HL-60/S4 (cell line): ENCODE results near the gene PALLD.

Experiments used
- in situ Hi-C: fragments of 300-500 bp; cut with MboI; formaldehyde crosslinking; loops from 2 replicates; pipeline ENCODE4 v1.14.3; 2022; ENCODE audit warnings: low sequenced_read_pairs

The PALLD gene

DNA sequence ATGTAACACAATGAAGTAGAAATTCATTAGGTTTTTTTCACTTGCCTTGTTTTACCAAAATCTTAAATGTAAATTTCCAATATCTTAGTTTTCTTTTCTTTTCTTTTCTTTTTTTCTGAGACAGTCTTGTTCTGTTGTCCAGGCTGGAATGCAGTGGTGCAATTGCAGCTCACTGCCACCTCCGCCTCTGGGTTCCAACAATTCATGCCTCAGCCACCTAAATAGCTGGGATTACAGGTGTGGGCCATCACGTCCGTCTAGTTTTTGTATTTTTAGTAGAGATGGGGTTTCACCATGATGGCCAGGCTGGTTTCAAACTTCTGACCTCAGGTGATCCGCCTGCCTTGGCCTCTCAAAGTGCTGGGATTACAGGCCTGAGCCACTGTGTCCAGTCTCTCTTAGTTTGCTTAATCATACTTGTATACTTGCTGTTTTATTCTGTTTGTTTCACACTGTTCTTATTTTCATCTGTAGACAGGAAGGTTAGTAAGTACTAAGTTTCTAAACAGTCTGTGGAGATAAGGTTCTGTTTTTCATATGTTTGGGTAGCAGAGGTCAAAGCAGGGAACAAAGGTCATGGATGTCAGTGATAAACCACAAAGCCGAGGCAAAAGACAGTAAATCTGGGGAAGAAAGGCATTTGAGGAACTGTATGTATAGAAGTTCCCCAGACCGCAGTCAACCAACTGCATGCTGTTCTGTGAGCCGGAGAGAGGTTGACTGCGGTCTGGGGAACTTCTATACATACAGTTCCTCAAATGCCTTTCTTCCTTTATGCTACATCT lies 384.2 kb downstream of the PALLD start:
- in situ Hi-C loops: no loop called here

DNA sequence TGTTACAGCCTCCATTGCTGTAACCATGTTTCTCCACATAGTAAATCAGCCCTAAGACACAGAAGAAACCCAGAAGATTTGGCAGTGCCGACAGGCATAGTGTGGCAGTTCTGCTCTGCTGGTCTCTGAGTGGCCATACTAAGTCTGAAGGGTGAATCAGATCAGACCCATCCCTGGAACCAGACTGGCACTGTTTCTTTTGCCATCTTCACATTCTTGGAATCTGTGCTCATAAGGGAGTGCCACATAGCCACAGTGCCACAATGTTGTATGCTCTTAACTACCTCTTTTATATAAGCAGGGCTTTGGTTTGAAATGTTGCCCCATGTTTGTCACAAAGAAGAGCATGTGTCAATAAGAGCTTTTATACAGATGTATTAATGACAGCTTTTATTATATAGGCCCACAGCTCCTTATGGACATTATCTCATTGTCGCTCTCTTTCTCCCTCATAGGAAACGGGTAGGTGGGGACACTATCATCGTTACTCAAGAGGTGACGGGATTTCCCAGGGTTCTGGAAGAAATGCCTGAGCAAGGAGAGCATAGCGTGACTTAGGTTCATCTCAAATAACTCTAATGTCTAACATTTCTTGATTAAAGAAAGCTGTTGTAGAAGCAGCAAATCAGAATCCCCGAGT lies 385.0 kb downstream of the PALLD start:
- in situ Hi-C loops: no loop called here

DNA sequence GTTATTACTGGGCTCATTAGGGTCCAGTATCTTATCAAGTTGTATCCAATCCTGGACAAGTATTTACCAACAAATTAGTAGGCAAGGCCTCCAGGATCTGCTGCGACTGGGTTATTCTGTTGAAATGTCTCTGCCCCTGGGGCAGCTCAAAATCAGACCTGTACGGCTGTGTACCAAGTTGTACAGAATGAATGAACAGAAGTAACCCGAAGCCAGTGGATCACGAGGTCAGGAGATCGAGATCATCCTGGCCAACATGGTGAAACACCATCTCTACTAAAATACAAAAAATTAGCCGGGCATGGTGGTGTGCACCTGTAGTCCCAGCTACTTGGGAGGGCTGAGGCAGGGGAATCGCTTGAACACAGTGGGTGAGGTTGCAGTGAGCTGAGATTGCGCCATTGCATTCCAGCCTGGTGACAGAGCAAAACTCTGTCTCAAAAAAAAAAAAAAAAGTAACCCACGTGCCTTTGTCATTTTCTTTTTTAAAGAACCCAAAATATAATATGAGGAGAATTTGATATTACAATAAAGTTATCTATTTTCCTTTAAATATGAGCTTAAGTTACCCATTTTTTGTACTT lies 385.9 kb downstream of the PALLD start:
- in situ Hi-C loops: no loop called here

DNA sequence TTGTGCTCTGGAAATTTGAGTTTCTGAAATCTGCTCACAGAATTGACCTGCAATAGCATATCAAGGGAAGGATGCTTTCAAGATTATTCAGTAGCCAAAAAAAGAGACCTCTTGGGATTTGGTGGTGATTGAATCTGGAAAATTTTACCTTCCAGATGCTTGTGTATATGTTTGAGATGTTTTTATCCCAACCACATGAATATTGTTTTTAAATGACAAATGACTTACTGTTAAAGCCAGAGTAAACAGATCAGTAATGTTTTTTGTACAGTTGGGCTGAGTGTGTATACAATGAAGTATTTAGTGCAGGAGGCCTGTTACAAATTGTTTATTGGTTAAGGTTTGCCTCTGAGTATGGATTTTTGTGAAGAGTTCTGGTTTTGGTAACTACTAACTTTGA lies 386.7 kb downstream of the PALLD start:
- in situ Hi-C loops: no loop called here

DNA sequence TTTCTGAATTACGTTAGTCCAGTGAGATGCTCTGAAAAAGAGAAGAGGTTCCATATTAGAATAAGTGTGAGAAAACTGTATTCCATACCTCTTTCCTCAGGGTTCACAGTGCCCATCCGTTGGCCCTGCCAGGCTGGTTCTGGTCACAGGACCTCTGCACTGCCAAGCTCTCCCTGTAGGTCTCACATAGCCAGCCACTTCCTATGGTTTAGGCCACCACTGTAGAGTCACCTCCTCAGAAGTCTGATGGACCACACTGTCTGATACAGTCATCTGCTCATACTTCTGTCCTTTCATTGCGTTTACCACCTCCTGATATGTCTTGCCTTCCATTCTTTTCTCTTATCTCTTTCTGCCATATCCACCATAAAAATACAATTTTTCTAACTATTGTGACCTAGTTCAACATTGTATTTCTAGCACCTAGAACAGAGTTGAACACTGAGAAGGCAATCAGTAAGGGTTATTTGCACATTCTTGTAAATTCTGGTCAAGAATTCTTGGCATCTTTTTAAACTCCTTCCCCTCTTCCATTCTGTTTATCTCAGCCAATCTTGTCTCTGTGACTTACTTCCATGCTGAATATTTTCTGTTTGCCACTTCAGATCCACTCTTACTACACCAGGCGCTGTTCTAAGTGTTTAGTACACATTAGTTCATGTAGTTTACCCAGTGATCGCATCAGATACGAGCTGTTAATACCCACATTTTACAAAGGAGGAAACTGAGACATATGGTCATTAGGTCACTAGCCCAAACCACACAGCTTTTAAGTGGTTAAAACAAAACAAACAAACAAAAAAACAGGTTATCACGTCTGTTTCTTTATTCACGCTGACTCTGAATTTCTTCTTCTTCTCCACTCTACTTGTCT lies 387.6 kb downstream of the PALLD start:
- in situ Hi-C loops: no loop called here

DNA sequence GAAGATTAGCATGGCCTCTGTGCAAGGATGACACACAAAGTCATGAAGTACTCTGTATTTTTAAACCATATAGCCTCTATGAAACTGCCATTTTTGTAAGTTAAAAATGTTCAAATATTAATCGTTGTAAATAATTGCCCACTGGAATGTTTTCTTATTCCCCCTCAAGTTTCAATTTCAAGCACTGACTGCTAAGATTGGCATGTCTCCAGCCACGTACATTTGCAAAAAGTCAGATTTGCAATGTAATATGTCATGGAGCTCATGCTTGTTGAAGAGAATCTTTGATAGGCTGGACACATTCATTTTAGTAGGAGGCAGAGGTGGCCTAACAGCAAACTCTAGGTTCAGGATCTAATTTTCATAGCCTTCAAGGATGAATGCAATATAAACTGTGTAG lies 388.5 kb downstream of the PALLD start:
- in situ Hi-C loops: no loop called here

DNA sequence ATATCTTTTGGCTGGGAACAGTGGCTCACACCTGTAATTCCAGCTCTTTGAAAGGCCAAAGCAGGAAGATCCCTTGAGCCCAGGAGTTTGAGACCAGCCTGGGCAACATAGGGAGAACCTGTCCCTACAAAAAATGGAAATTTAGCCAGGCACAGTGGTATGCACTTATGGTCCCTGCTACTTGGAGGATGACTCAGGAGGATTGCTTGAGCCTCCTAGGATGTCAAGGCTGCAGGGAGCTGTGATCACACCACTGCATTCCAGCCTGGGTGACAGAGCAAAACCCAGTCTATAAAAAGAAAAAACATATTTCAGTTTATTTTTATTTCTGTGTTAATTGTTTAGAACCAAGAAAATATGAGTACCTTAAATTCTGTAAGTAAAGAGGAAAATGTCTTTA lies 389.5 kb downstream of the PALLD start:
- in situ Hi-C loops: no loop called here

DNA sequence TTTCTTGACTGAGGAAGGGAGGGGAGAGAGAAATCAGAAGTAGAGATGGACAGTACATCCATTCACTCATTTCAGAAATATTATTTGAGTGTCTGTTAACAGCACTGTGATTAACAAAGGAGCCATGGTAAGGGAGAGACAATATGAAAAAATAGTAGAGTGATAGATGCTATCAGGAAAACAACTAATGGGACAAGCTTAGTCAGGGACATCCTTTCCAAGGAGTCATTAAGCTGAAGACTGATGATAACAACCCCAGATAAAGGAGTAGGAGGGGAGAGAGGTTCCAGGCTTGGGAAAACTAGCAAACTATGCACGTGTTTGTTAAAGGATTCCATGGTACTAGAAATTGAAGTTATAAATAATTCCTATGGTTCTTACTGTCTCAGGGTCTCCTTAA lies 391.0 kb downstream of the PALLD start:
- in situ Hi-C loops: no loop called here

DNA sequence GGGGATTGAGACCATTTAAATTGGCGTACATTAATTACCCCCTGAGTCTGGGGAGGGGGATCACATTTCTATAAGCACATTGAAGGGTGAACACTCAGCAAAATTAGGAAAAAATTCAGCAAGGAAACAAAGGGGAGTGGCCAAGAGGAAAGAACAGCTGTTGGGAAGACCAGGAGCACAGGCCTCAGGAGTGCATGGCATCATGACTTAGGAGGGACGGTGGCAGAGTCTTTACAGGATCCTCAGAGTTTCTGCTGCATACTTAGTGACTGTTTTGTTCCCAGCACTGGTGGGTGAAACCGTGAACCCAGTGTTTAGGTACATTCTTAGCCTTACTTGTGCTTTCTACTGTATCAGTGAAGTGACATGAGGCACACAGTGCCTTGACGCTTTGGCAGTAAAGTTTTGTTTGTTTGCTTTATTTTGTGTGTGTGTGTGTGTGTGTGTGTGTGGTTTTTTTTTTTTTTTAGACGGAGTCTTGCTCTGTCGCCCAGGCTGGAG lies 391.9 kb downstream of the PALLD start:
- in situ Hi-C loops: no loop called here

DNA sequence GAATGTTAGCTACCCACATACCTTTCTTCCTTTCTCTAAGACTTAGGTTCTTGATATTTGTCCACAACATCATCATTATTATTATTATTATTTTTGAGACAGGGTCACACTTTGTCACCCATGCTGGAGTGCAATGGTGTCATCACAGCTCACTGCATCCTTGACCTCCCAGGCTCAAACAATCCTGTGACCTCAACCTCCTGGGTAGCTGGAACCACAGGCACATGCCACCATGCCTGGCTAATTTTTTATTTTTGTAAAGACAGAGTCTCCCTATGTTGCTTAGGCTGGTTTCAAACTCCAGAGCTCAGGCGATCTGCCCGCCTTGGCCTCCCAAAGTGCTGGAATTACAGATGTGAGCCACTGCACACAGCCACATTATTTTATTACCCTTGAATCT lies 394.2 kb downstream of the PALLD start:
- in situ Hi-C loops: no loop called here

DNA sequence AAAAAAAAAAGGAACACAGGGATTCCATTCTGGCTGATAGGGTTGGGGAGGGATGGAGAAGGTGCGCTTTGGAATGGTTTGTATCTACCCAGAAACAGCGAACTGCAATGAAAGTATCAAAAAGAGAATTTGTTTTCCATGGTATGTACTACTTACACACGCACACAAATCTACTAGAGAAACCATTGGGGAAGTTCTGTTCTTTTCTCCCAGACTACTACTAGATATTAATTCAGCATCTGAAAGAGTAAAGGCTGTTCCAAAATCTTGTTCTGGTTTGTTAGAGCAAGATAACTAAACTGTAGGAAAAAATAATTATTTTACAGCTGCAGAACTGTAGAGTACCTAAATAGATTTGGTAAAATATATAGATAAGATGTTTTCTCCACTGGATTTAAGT lies 394.8 kb downstream of the PALLD start:
- in situ Hi-C loops: no loop called here

DNA sequence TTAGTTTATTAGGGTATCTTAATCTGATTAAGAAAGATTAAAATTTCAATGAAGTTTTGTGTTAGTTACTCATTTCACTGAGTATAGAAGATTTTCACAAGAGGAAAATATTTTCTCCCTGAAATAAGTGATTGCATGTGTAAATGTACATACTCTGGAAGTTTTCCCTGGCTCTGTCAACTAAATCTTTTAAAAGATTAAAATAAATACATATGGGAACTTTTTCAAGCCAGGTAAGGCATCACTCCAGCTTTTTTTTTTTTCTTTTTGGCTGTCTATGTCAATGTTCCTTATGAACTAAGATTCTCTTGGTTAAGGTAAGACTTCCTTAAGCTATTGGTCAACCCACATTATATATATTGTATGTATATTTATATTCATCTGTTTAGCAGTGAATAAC lies 395.6 kb downstream of the PALLD start:
- in situ Hi-C loops: no loop called here

DNA sequence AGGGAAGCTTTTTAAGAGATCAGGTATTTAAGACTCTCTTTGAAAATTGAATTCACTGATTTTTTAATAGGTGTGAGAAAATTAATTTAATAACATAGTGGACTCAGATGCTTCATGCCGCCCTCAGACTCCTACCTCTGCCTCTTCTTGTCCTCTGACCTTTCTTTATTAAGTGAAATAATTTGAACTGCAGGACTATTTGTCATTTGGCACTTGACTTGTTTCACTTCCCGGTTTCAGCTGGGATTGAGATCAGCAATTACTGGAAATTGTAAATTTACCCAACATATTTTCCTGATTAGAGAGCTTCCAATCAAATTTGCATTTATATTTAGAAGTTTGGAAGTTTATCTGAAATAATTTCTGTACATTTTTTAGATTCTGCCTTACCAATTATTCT lies 396.4 kb downstream of the PALLD start:
- in situ Hi-C loops: no loop called here

DNA sequence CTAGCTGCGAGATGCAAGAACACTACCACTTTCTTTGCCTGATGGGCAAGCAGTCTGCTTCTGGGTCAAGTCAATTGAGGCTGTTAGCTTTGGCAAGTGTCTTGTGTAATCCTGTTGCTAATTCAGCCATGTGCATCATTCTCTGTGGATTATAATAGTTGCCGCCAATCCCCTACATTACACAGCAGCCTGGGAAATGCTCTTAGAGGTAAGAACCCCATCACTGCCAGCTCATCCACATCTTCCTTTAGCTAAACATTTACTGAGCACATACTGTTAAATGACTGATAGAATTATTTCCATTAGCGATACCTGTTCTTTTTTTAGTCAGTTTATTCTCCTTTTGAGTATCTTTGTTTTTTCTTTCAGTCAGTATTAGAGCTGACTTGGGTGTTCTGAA lies 397.0 kb downstream of the PALLD start:
- in situ Hi-C loops: no loop called here

DNA sequence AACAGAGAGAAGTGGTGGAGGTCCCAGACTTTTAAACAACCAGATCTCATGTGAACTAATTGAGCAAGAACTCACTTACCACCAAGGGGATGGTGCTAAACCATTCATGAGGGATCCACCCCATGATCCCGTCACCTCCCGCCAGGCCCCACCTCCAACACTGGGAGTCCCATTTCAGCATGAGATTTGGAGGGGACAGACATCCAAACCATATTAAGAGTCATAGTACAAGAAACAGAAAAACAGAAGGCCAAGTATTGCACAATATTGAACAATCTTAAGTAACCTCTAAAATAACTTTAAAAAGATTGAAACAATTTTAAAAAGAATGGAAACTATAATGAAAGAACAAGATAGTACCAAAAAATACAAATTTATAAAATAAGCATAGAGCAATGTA lies 403.2 kb downstream of the PALLD start:
- in situ Hi-C loops: loop anchor here (25.0 kb wide), 1 partner anchor 713 kb away; no protein-coding TSS in a partner anchor

DNA sequence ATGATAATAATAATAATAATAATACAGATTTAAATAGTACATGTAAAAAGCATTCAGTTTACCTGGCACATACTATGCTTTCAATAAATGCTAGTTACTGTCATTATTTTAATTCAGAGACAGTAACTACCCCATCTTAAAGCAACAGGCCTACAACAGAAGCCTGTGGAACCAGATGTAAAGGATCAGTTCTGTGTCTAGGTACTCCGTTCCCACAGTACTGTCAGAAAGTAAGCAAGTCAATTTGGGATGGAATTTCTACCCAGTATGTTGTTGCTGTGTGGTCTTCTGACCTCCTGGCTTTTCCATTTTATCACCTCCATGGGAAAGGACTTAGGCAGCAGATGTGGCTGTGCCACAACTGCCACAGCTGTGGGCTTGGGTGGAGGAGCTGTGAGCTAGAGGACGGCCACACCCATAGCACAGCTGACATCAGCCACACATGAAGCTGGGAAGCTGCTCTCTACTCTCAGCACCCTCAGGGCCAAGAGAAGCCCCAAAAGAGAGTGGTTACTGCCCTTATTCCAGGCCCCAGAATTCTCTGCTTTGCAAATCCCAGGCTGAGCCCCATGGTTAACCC lies 410.4 kb downstream of the PALLD start:
- in situ Hi-C loops: loop anchor here (25.0 kb wide), 1 partner anchor 720 kb away; no protein-coding TSS in a partner anchor

DNA sequence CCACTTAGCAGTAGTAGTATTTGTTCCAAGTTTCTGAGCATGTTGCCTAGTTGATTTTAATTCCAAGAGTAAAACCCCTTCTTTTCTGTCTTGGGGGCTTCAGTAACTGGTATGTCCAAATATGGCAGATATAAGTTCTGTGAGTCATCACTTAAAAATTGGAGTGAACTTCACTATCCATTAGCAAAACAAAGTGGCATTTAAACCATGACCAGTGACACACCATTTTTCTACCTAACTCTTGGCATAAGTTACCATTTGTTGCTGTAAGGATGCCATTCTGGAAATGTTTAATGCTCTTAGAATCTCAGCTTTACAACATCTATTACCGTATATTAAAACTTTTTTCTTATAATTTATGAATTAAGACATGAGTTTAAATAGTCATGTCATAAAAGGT lies 411.2 kb downstream of the PALLD start:
- in situ Hi-C loops: loop anchor here (25.0 kb wide), 1 partner anchor 721 kb away; no protein-coding TSS in a partner anchor

DNA sequence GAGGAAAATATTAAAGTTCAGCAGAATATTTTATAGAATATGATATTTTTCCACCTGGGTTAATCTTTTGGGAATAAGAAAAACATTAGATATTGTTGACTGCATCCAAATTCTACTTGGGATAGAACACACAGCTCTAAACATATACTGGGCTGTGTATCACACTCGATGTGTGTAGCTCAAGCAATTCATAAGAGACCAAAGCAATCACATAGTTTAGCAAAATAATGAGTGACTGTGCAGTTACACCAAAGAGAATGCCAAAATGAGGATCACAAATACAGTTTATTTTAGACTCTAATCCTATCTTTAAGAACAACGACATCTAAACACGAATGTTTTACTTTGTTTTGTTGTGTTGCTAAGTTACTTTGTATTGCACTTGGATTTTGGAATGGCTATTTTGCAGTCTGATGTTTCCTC lies 412.0 kb downstream of the PALLD start:
- in situ Hi-C loops: loop anchor here (25.0 kb wide), 1 partner anchor 722 kb away; no protein-coding TSS in a partner anchor

DNA sequence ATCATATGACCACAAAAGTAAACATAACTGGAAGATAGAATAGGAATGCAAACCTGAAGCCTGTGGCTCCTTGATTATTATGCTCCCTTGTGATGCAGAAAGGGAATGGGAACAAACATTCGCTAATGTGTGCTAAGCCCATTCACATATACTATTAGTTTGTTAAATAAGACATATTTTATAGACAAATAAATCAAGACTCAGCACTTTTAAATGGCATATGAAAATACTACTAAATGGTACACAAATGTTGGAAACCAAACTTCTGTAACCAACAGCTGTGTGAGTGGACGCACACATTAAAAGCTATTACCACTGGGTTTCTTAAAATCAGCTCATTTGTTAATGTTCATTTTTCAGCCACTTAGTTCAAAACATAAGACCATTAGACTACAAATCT lies 417.2 kb downstream of the PALLD start:
- in situ Hi-C loops: loop anchor here (25.0 kb wide), 1 partner anchor 727 kb away; no protein-coding TSS in a partner anchor

DNA sequence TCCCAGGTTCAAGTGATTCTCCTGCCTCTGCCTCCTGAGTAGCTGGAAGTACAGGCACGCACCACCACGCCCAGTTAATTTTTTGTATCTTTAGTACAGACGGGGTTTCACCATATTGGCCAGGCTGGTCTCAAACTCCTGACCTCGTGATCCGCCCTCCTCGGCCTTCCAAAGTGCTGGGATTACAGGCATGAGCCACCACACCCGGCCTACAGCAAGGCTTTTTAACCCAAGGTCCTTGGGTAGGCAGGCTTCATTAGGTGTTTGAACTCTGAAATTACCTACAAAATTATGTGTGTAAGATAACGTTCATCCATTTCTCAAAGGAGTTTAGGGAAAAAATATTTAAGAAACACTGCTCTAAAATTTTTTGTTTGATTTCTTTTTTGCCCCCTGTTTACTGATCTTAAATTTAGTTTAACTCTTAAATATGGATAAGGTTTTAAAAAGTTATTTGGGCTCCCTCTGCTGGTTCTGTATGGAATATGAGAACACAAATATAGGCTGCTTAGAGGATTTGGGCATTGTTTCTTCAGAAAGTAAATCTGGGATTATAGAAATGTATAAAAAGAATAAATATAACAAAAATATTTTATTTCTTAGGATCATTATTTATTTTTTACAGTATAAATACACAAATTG lies 420.4 kb downstream of the PALLD start:
- in situ Hi-C loops: loop anchor here (25.0 kb wide), 1 partner anchor 730 kb away; no protein-coding TSS in a partner anchor
